IMR-90 (cell line): ENCODE data around the gene RCCD1. TPM values are rescaled to one million over a fixed set of nuclear protein-coding genes. Genes with fewer than 3 reads are reported as not detected.

Experiments
- ATAC-seq: fragments of 200-7000 bp; cut with Tn5 transposase; 2 replicates; pipeline ENCODE4 v1.9.1; 2020; ENCODE audit warnings: low read depth, mild to moderate bottlenecking, moderate library complexity
- BruUV-seq: library from RNA; stranded (reverse); fragments of 400-500 nt; replicated peaks from 2 replicates; lab custom pipeline; 2021; lab: Mats Ljungman, UMichigan
- CTCF ChIA-PET: fragments of 300-600 bp; formaldehyde crosslinking; extraction: SDS; loops from one replicate; lab custom pipeline; 2021; ENCODE audit warnings: antibody characterized with exemption; lab: Yijun Ruan, JAX
- POLR2A ChIA-PET: fragments of 300-600 bp; sonication (Branson Sonifier 250); formaldehyde crosslinking; loops from one replicate; lab custom pipeline; 2022; ENCODE audit warnings: antibody characterized with exemption; ENCODE audit not compliant: unreplicated experiment; lab: Charles Lee
- DNase-seq: peaks from one replicate; pipeline ENCODE4 v3.0.0; 2013
- H2AFZ ChIP-seq: replicated peaks from 2 replicates; pipeline ENCODE3; 2013; ENCODE audit warnings: low read length, mild to moderate bottlenecking; ENCODE audit not compliant: poor library complexity
- H2AK5ac ChIP-seq: 2 replicates; pipeline ENCODE4 v1.6.1; 2013; ENCODE audit warnings: low read depth, low read length, inconsistent platforms
- H2AK9ac ChIP-seq: replicated peaks from 2 replicates; pipeline ENCODE3; 2013; ENCODE audit warnings: mild to moderate bottlenecking, low read depth, low read length, moderate library complexity; ENCODE audit not compliant: poor library complexity
- H2BK120ac ChIP-seq: 2 replicates; pipeline ENCODE4 v1.6.1; 2013; ENCODE audit warnings: low read depth, low read length, inconsistent platforms
- H2BK15ac ChIP-seq: 3 replicates; pipeline ENCODE4 v1.6.1; 2013; ENCODE audit warnings: low read depth, low read length, inconsistent platforms
- H2BK20ac ChIP-seq: 2 replicates; pipeline ENCODE4 v1.6.1; 2013; ENCODE audit warnings: low read depth, mild to moderate bottlenecking, inconsistent platforms, low read length, moderate library complexity
- H2BK5ac ChIP-seq: 2 replicates; pipeline ENCODE4 v1.6.1; 2013; ENCODE audit warnings: mild to moderate bottlenecking, low read depth, low read length, inconsistent platforms; ENCODE audit not compliant: poor library complexity, severe bottlenecking
- H3K14ac ChIP-seq: replicated peaks from 2 replicates; pipeline ENCODE4 v1.6.1; 2013; ENCODE audit warnings: low read depth, low read length, inconsistent platforms
- H3K18ac ChIP-seq: 2 replicates; pipeline ENCODE4 v1.6.1; 2013; ENCODE audit warnings: low read depth, low read length, control low read depth
- H3K23ac ChIP-seq: 2 replicates; pipeline ENCODE4 v1.6.1; 2013; ENCODE audit warnings: low read depth, low read length, inconsistent platforms
- H3K27ac ChIP-seq: 2 replicates; pipeline ENCODE4 v1.5.1; 2013; ENCODE audit warnings: mild to moderate bottlenecking, control low read depth, low read length; ENCODE audit not compliant: insufficient read depth
- H3K27me3 ChIP-seq: 2 replicates; pipeline ENCODE4 v1.6.1; 2013; ENCODE audit warnings: low read length; ENCODE audit not compliant: control insufficient read depth, insufficient read depth
- H3K36me3 ChIP-seq: 2 replicates; pipeline ENCODE4 v1.6.1; 2013; ENCODE audit warnings: low read length, mixed read lengths; ENCODE audit not compliant: control insufficient read depth, insufficient read depth
- H3K4ac ChIP-seq: 2 replicates; pipeline ENCODE4 v1.6.1; 2013; ENCODE audit warnings: low read depth, low read length, inconsistent platforms
- H3K4me1 ChIP-seq: 2 replicates; pipeline ENCODE4 v1.6.1; 2013; ENCODE audit warnings: low read length, mixed read lengths; ENCODE audit not compliant: control insufficient read depth, insufficient read depth
- H3K4me2 ChIP-seq: 2 replicates; pipeline ENCODE4 v1.6.1; 2013; ENCODE audit warnings: low read depth, mild to moderate bottlenecking, control low read depth, low read length, moderate library complexity
- H3K4me3 ChIP-seq: 2 replicates; pipeline ENCODE4 v1.5.1; 2013; ENCODE audit warnings: low read depth, mild to moderate bottlenecking, control low read depth, low read length, moderate library complexity; ENCODE audit not compliant: insufficient read depth
- H3K56ac ChIP-seq: 2 replicates; pipeline ENCODE4 v1.6.1; 2013; ENCODE audit warnings: low read length, inconsistent platforms; ENCODE audit not compliant: insufficient read depth; ENCODE audit errors: extremely low read depth
- H3K79me1 ChIP-seq, 2 experiments: 2 replicates each; pipeline ENCODE4 v1.6.1; 2013; ENCODE audit warnings: low read length in 2 of 2, inconsistent platforms in 1 of 2, low read depth in 1 of 2
- H3K9ac ChIP-seq: 2 replicates; pipeline ENCODE4 v1.6.1; 2013; ENCODE audit warnings: low read depth, low read length, control low read depth
- H3K9me1 ChIP-seq: 2 replicates; pipeline ENCODE4 v1.6.1; 2013; ENCODE audit warnings: low read length, inconsistent platforms; ENCODE audit not compliant: insufficient read depth
- H3K9me3 ChIP-seq: 2 replicates; pipeline ENCODE4 v1.6.1; 2013; ENCODE audit warnings: low read length; ENCODE audit not compliant: control insufficient read depth, insufficient read depth
- H4K20me1 ChIP-seq: 2 replicates; pipeline ENCODE4 v1.6.1; 2013; ENCODE audit warnings: low read length, inconsistent platforms; ENCODE audit not compliant: insufficient read depth
- H4K5ac ChIP-seq: 2 replicates; pipeline ENCODE4 v1.6.1; 2013; ENCODE audit warnings: mild to moderate bottlenecking, low read depth, low read length, control low read depth
- H4K8ac ChIP-seq, 2 experiments: 2 replicates each; pipeline ENCODE4 v1.6.1; 2013; ENCODE audit warnings: low read depth in 2 of 2, low read length in 2 of 2, control low read depth in 1 of 2, inconsistent platforms in 1 of 2
- H4K91ac ChIP-seq: 2 replicates; pipeline ENCODE4 v1.6.1; 2013; ENCODE audit warnings: low read depth, low read length, inconsistent platforms; ENCODE audit not compliant: insufficient read depth
- FOS ChIP-seq: fragments of 150-350 bp; IDR thresholded peaks from 2 replicates; pipeline ENCODE4 v1.6.1; 2016; ENCODE audit warnings: low read depth, low read length
- MAFK ChIP-seq: IDR thresholded peaks from 2 replicates; pipeline ENCODE4 v1.6.1; 2012; ENCODE audit warnings: low read depth, low read length, improper control_type of control experiment
- MAZ ChIP-seq: IDR thresholded peaks from 2 replicates; pipeline ENCODE4 v1.6.1; 2012; ENCODE audit warnings: low read depth, mild to moderate bottlenecking, low read length, improper control_type of control experiment, moderate library complexity, borderline replicate concordance
- RFX5 ChIP-seq: IDR thresholded peaks from 2 replicates; pipeline ENCODE4 v1.8.0; 2012; ENCODE audit warnings: low read depth, mild to moderate bottlenecking, low read length, moderate library complexity
- WGBS, 2 experiments: methylation state at CpG; one replicate each; pipeline versions ENCODE4 v1.1.5 to v1.1.7; 2013; ENCODE audit warnings: missing lambda C conversion rate in 2 of 2; ENCODE audit not compliant: insufficient read length in 1 of 2; ENCODE audit errors: extremely low coverage in 2 of 2; 5-methylcytosine and 5-hydroxymethylcytosine counted together
- dilution Hi-C: fragments of 300-500 bp; cut with HindIII; formaldehyde crosslinking; loops from one replicate; pipeline ENCODE4 v1.14.3; 2018; ENCODE audit warnings: low sequenced_read_pairs; ENCODE audit not compliant: unreplicated experiment
- in situ Hi-C: fragments of 300-500 bp; cut with MboI; formaldehyde crosslinking; loops from 3 replicates; pipeline ENCODE4 v1.14.3; 2019; ENCODE audit warnings: low sequenced_read_pairs, inconsistent platforms, mixed read lengths
- intact Hi-C: fragments of 100-400 bp; cut with micrococcal nuclease; formaldehyde crosslinking; loops from 2 replicates; pipeline ENCODE4 v1.10.0; 2022
- polyA plus RNA-seq, 3 experiments: library from polyadenylated mRNA; depleted of rRNA; stranded (reverse); fragments of >200 nt; gene quantifications; 2 replicates each; pipeline ENCODE4 v1.2.3, GENCODE V29; 2012; ENCODE audit warnings: low replicate concordance in 1 of 3
- total RNA-seq: library from RNA; depleted of rRNA; stranded (reverse); fragments of >200 nt; gene quantifications from 2 replicates; pipeline ENCODE4 v1.2.3, GENCODE V29; 2012

RCCD1 gene
- total and polyA plus RNA-seq, 2 of the 4 experiments (the other 2 are of a cell fraction): 3.9 to 9.9 TPM

DNA sequence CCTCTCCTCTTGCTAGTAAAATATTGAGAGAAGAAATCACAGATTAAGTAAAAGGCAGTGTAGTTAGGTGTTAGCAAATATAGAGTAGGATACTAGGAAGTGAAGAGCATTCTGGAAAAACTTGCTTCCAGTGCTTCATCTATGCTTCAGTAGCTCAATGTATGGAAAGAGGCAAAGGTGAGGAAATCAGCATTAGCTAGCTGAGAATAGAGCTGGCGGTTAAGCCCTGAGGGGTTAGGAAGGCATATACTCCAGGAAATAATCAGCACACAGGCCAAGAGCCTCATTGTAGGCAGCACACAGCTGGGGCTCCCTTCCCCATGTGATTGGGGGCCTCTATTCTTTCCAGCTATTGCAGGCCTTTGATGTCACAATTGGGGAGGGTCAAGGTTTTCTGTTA is 13.8 kb downstream of the RCCD1 start:
- H3K14ac ChIP-seq: no peak overlapping the region
- H3K4ac ChIP-seq: no peak overlapping the region
- H3K27me3 ChIP-seq: no peaks in the 10 kb centered on the region
- H2BK120ac ChIP-seq: no peak overlapping the region
- H3K4me1 ChIP-seq: no peaks in the 10 kb centered on the region
- H3K9me3 ChIP-seq: no peaks in the 10 kb centered on the region
- H4K5ac ChIP-seq: no peak overlapping the region
- H4K20me1 ChIP-seq: no peaks in the 10 kb centered on the region
- H3K23ac ChIP-seq: no peak overlapping the region
- H2BK5ac ChIP-seq: no peak overlapping the region
- H2AK9ac ChIP-seq: no peak overlapping the region
- H3K4me3 ChIP-seq: no peak overlapping the region
- H2AK5ac ChIP-seq: no peak overlapping the region
- ATAC-seq: no peak
- DNase-seq: no peak
- BruUV-seq: no TSS peak
- H3K27ac ChIP-seq: no peak overlapping the region
- no peak overlapping the region for H3K56ac ChIP-seq
- POLR2A ChIA-PET: no interaction called here
- no peak overlapping the region for H3K9ac ChIP-seq
- no peak overlapping the region for H3K18ac ChIP-seq
- dilution Hi-C loops (no loop called here), intact Hi-C loops (no loop called here), in situ Hi-C loops (no loop called here)
- H3K9me1 ChIP-seq: 0 out of 2 replicates have a peak, but pooled peaks cover 5% of the 10 kb centered on the region
- H2AFZ ChIP-seq: no peak overlapping the region
- no CpG with 5 or more reads among the region's 1 CpG for WGBS, 2 experiments
- peaks cover 11 to 23% of the 10 kb centered on the region in 2 experiments; a peak in 3 of 4 replicates for H3K79me1 ChIP-seq
- peaks cover 31% of the 10 kb centered on the region for H3K36me3 ChIP-seq
- no peak overlapping the region for H2BK15ac ChIP-seq
- CTCF ChIA-PET: interaction anchor here (2.0 kb wide), 1 partner anchor 11 kb away, joined by 7 read pairs; no protein-coding TSS in a partner anchor
- H4K91ac ChIP-seq: no peak overlapping the region
- TF ChIP-seq MAZ: no peak
- no peak for TF ChIP-seq FOS
- no peak for TF ChIP-seq MAFK
- no peak for TF ChIP-seq RFX5
- no peak overlapping the region for H2BK20ac ChIP-seq
- H4K8ac ChIP-seq: no peak overlapping the region
- H3K4me2 ChIP-seq: no peak overlapping the region
